Measurements from ENCODE around the gene KIAA1586.
"Not testable (repeated sequence)": the region's sequence is repeated elsewhere in the genome, so short reads cannot be mapped to it uniquely, and the experiment has no call there.

KIAA1586 gene

GRCh38 chr6:57047257-57047585 lies 728 bp downstream of the KIAA1586 start:
- DNase-seq, result not testable (repeated sequence)

- DNase-seq, result not testable (repeated sequence)
Measured at GRCh38 chr6:57047859-57048258, 1.4 kb downstream of the KIAA1586 start.

- DNase-seq, result no peak
Measured at GRCh38 chr6:57048577-57048976, 2.1 kb downstream of the KIAA1586 start.

- DNase-seq, result no peak
Measured at GRCh38 chr6:57063847-57064246, 17.4 kb downstream of the KIAA1586 start.

- DNase-seq, result no peak
Measured at GRCh38 chr6:57064809-57065208, 18.3 kb downstream of the KIAA1586 start.

- DNase-seq, result no peak
Measured at GRCh38 chr6:57068061-57068460, 21.6 kb downstream of the KIAA1586 start.

GRCh38 chr6:57069228-57069627 lies 22.7 kb downstream of the KIAA1586 start:
- no peak for DNase-seq

- no peak for DNase-seq
Measured at GRCh38 chr6:57069920-57070331, 23.4 kb downstream of the KIAA1586 start.

- DNase-seq, result no peak
Measured at GRCh38 chr6:57072108-57072507, 25.6 kb downstream of the KIAA1586 start.

GRCh38 chr6:57074383-57074782 lies 27.9 kb downstream of the KIAA1586 start:
- no peak for DNase-seq

- DNase-seq, result no peak
Measured at GRCh38 chr6:57075092-57075491, 28.6 kb downstream of the KIAA1586 start.

- no peak for DNase-seq
Measured at GRCh38 chr6:57078531-57079207, 32.2 kb downstream of the KIAA1586 start.

GRCh38 chr6:57085471-57085870 lies 39.0 kb downstream of the KIAA1586 start:
- no peak for DNase-seq

GRCh38 chr6:57086843-57087242 lies 40.4 kb downstream of the KIAA1586 start:
- no peak for DNase-seq

- no peak for DNase-seq
Measured at GRCh38 chr6:57087916-57088315, 41.4 kb downstream of the KIAA1586 start.

GRCh38 chr6:57089265-57089664 lies 42.8 kb downstream of the KIAA1586 start:
- no peak for DNase-seq

- DNase-seq, result peak; percentile 85
Measured at GRCh38 chr6:57089687-57090457, 43.4 kb downstream of the KIAA1586 start, which contains the start of gene ZNF451. Gene ZNF451, plus strand, starts transcription at chr6:57090188. Its CDS starts 66 bp downstream, at chr6:57090254.

GRCh38 chr6:57090458-57091067 lies 44.1 kb downstream of the KIAA1586 start:
- DNase-seq, result not testable (repeated sequence)

- not testable (repeated sequence) for DNase-seq
Measured at GRCh38 chr6:57091375-57091774, 44.9 kb downstream of the KIAA1586 start.

- no peak for DNase-seq
Measured at GRCh38 chr6:57094689-57095088, 48.2 kb downstream of the KIAA1586 start.

- DNase-seq, result no peak
Measured at GRCh38 chr6:57097596-57097995, 51.1 kb downstream of the KIAA1586 start.

GRCh38 chr6:57102976-57103375 lies 56.5 kb downstream of the KIAA1586 start:
- DNase-seq, result no peak

- no peak for DNase-seq
Measured at GRCh38 chr6:57104336-57104735, 57.8 kb downstream of the KIAA1586 start.
